GM21360 (cell line): ENCODE measurements around the gene CTSO.
"Not testable (repeated sequence)": the region's sequence is repeated elsewhere in the genome, so short reads cannot be mapped to it uniquely, and the experiment has no call there.

Source experiments
- ATAC-seq: cut with Tn5 transposase; IDR thresholded peaks from one replicate; pipeline ENCODE4 v1.9.1; 2021; ENCODE audit warnings: mild to moderate bottlenecking, moderate library complexity; ENCODE audit not compliant: unreplicated experiment

CTSO gene

GRCh38 chr4:155956461-155956860, 2.8 kb upstream of the CTSO start:
- ATAC-seq, result no peak

GRCh38 chr4:155954939-155955338, 1.3 kb upstream of the CTSO start:
- no peak for ATAC-seq

GRCh38 chr4:155954118-155954685, 536 bp upstream of the CTSO start:
- ATAC-seq, result no peak

- no peak for ATAC-seq
Measured at GRCh38 chr4:155952501-155952901, 1.2 kb downstream of the CTSO start.

GRCh38 chr4:155950461-155950860, 3.2 kb downstream of the CTSO start:
- no peak for ATAC-seq

- ATAC-seq, result no peak
Measured at GRCh38 chr4:155948541-155948940, 5.1 kb downstream of the CTSO start.

- ATAC-seq, result no peak
Measured at GRCh38 chr4:155946486-155946885, 7.2 kb downstream of the CTSO start.

- no peak for ATAC-seq
Measured at GRCh38 chr4:155944516-155944915, 9.2 kb downstream of the CTSO start.

- ATAC-seq, result no peak
Measured at GRCh38 chr4:155943605-155944291, 9.9 kb downstream of the CTSO start.

GRCh38 chr4:155941820-155942219, 11.8 kb downstream of the CTSO start:
- no peak for ATAC-seq

GRCh38 chr4:155941085-155941790, 12.4 kb downstream of the CTSO start:
- ATAC-seq, result no peak

- ATAC-seq, result no peak
Measured at GRCh38 chr4:155935389-155935986, 18.2 kb downstream of the CTSO start.

GRCh38 chr4:155934634-155935033, 19.0 kb downstream of the CTSO start:
- not testable (repeated sequence) for ATAC-seq

- ATAC-seq, result no peak
Measured at GRCh38 chr4:155931634-155932033, 22.0 kb downstream of the CTSO start.

GRCh38 chr4:155930330-155930729, 23.3 kb downstream of the CTSO start:
- no peak for ATAC-seq

GRCh38 chr4:155929833-155930232, 23.8 kb downstream of the CTSO start:
- ATAC-seq, result no peak

GRCh38 chr4:155924637-155925036, 29.0 kb downstream of the CTSO start:
- ATAC-seq, result no peak

GRCh38 chr4:155921597-155921996, 32.1 kb downstream of the CTSO start:
- ATAC-seq, result no peak

GRCh38 chr4:155914782-155915181, 38.9 kb downstream of the CTSO start:
- no peak for ATAC-seq

- ATAC-seq, result no peak
Measured at GRCh38 chr4:155911905-155912304, 41.8 kb downstream of the CTSO start.

GRCh38 chr4:155909615-155910226, 43.9 kb downstream of the CTSO start:
- ATAC-seq, result no peak
